Thyroid gland (tissue), 4 donors: ENCODE measurements around the gene TRAF5. TPM values are rescaled to one million over a fixed set of nuclear protein-coding genes. Genes with fewer than 3 reads are reported as not detected.
A peak's percentile ranks its signal among the peaks of the same experiment; 100 is the strongest.

Experiments
- DNase-seq, 2 donors: peaks; one replicate each; pipeline ENCODE4 v3.0.0-alpha.2; 2019
- H3K27ac ChIP-seq, 3 donors: fragments of 200-600 bp; sonication (generic); 1 replicate in 2 of 3; 2 replicates in 1 of 3; pipeline ENCODE4 v1.5.1; 2016 to 2019; ENCODE audit warnings: mild to moderate bottlenecking in 1 of 3, moderate library complexity in 1 of 3
- H3K27me3 ChIP-seq: fragments of 200-600 bp; sonication (generic); one replicate; pipeline ENCODE4 v1.5.1; 2019
- H3K36me3 ChIP-seq, 2 donors: fragments of 200-600 bp; sonication (generic); one replicate each; pipeline ENCODE4 v1.5.1; 2016 to 2019
- H3K4me1 ChIP-seq, 2 donors: fragments of 200-600 bp; sonication (generic); one replicate each; pipeline ENCODE4 v1.5.1; 2017 to 2019
- H3K4me3 ChIP-seq, 3 donors: fragments of 200-600 bp; sonication (generic); replicated peaks in 1 of 3; 1 replicate in 2 of 3; 2 replicates in 1 of 3; pipeline ENCODE4 v1.5.1; 2016; ENCODE audit warnings: mild to moderate bottlenecking in 1 of 3
- H3K9me3 ChIP-seq: fragments of 200-600 bp; sonication (generic); one replicate; pipeline ENCODE4 v1.5.1; 2017
- POLR2A ChIP-seq, 2 donors: fragments of 450-650 bp; IDR thresholded peaks; one replicate each; pipeline ENCODE4 v1.6.1; 2017; ENCODE audit warnings: antibody characterized with exemption in 2 of 2, mild to moderate bottlenecking in 2 of 2, moderate library complexity in 1 of 2
- WGBS, 2 donors: methylation state at CpG; one replicate each; pipeline ENCODE4 v1.1.5; 2017; 5-methylcytosine and 5-hydroxymethylcytosine counted together
- intact Hi-C: fragments of 100-400 bp; cut with DNase I; formaldehyde crosslinking; loops from one replicate; pipeline ENCODE4 v1.15.1; 2023
- total RNA-seq, 4 donors: library from RNA; depleted of rRNA; stranded (reverse); fragments of >200 nt; gene quantifications; one replicate each; pipeline ENCODE4 v1.2.3, GENCODE V29; 2016
- TF ChIP-seq, protein P1 (sequence below), 6 experiments: fragments of 200-600 bp in 3 of 6; fragments of 450-650 bp in 3 of 6; sonication (generic) in 3 of 6; IDR thresholded peaks; one replicate each; pipeline ENCODE4 v1.5.1; 2016 to 2019; ENCODE audit warnings: antibody characterized with exemption in 6 of 6, mild to moderate bottlenecking in 2 of 6, inconsistent platforms in 1 of 6, moderate library complexity in 1 of 6

Gene TRAF5
- total RNA-seq, 4 donors from 2014 or later, result 3.1 to 5.9 (median 4.0) TPM

DNA sequence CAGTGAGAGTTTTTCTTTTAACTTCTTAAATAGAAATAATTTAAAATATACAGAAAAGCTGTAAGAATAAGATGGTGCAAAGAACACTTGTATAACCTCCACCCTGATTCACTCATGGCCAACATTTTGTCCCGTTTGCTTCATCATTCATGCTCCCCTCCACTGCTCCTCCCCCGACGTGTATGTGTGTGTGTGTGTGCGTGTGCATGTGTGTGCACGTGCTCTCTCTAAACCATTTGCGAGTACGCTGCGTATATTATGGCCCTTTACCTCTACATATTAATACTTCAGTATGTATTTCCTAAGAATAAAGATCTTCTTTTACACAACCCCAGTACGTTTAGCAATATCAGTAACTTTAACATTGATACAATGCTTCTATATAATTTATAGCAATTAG is 43.0 kb downstream of the TRAF5 start:
- Histone ChIP-seq H3K9me3 (no peaks in the 10 kb centered on the region), H3K27me3 (no peaks in the 10 kb centered on the region), H3K4me3 (no peak overlapping the region), H3K4me1 (peaks cover 9 to 20% of the 10 kb centered on the region in 2 donors), H3K36me3 (no peaks in the 10 kb centered on the region), H3K27ac (no peak overlapping the region)
- DNase-seq, result no peak
- WGBS, 2 donors, result 94 to 96% methylated on average over 9 of the region's 9 CpGs
- intact Hi-C loops, result no loop called here
- TF ChIP-seq, protein P1, sequence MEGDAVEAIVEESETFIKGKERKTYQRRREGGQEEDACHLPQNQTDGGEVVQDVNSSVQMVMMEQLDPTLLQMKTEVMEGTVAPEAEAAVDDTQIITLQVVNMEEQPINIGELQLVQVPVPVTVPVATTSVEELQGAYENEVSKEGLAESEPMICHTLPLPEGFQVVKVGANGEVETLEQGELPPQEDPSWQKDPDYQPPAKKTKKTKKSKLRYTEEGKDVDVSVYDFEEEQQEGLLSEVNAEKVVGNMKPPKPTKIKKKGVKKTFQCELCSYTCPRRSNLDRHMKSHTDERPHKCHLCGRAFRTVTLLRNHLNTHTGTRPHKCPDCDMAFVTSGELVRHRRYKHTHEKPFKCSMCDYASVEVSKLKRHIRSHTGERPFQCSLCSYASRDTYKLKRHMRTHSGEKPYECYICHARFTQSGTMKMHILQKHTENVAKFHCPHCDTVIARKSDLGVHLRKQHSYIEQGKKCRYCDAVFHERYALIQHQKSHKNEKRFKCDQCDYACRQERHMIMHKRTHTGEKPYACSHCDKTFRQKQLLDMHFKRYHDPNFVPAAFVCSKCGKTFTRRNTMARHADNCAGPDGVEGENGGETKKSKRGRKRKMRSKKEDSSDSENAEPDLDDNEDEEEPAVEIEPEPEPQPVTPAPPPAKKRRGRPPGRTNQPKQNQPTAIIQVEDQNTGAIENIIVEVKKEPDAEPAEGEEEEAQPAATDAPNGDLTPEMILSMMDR (IDR thresholded peaks at IDR 0.05), result no peak
- TF ChIP-seq POLR2A (IDR thresholded peaks at IDR 0.05), result no peak

DNA sequence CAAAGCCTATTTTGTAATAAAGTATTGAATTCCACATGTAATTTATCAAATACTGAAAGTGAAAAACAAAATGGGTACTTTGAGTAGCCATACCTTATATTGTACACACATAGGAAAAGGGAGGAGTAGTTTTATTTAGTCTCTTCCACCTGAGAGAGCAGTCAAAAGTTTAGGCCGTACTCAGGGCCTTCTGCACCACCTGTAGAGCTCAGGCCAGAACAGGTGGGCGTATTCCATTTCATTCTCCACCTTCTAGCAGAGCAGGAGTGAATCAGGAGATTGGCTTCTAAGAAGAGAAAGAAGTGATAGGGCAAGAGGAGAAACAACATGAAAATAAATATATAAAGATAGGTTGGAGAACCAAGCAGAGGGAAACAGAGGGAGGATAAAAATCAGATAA is 44.0 kb downstream of the TRAF5 start:
- peaks cover 9 to 20% of the 10 kb centered on the region in 2 donors for H3K4me1 ChIP-seq
- WGBS, 2 donors, result 78 to 83% methylated on average over 2 of the region's 2 CpGs
- TF ChIP-seq, protein P1 (IDR thresholded peaks at IDR 0.05), result no peak
- no peak for TF ChIP-seq POLR2A (IDR thresholded peaks at IDR 0.05)
- H3K27me3 ChIP-seq, result no peaks in the 10 kb centered on the region
- peak overlapping the region; percentile 16 to 66 (median 65) for H3K27ac ChIP-seq
- H3K36me3 ChIP-seq, result no peaks in the 10 kb centered on the region
- no peak overlapping the region for H3K4me3 ChIP-seq
- no peak for DNase-seq
- no peaks in the 10 kb centered on the region for H3K9me3 ChIP-seq
- intact Hi-C loops, result no loop called here

GRCh38 chr1:211371406-211372105 is 44.9 kb downstream of the TRAF5 start:
- intact Hi-C loops, result no loop called here
- Histone ChIP-seq H3K4me3 (no peak overlapping the region), H3K9me3 (no peaks in the 10 kb centered on the region), H3K36me3 (no peaks in the 10 kb centered on the region), H3K27me3 (no peaks in the 10 kb centered on the region), H3K4me1 (peaks cover 9 to 20% of the 10 kb centered on the region in 2 donors), H3K27ac (peak overlapping the region; percentile 16 to 66 (median 65))
- TF ChIP-seq, protein P1 (IDR thresholded peaks at IDR 0.05), result no peak
- no peak for TF ChIP-seq POLR2A (IDR thresholded peaks at IDR 0.05)
- peak; percentile 25 to 48 for DNase-seq
- WGBS, 2 donors, result 27 to 34% methylated on average over 1 of the region's 1 CpG

GRCh38 chr1:211372463-211372862 is 45.8 kb downstream of the TRAF5 start:
- no peak for TF ChIP-seq POLR2A (IDR thresholded peaks at IDR 0.05)
- TF ChIP-seq, protein P1 (IDR thresholded peaks at IDR 0.05), result no peak
- intact Hi-C loops, result no loop called here
- no peak for DNase-seq
- peaks cover 9 to 20% of the 10 kb centered on the region in 2 donors for H3K4me1 ChIP-seq
- H3K4me3 ChIP-seq, result no peak overlapping the region
- H3K27ac ChIP-seq, result no peak overlapping the region
- H3K9me3 ChIP-seq, result no peaks in the 10 kb centered on the region
- 91 to 94% methylated on average over 4 of the region's 4 CpGs for WGBS, 2 donors
- no peaks in the 10 kb centered on the region for H3K36me3 ChIP-seq
- H3K27me3 ChIP-seq, result no peaks in the 10 kb centered on the region

- Histone ChIP-seq H3K36me3 (no peaks in the 10 kb centered on the region), H3K4me3 (no peak overlapping the region), H3K4me1 (peaks cover 9 to 20% of the 10 kb centered on the region in 2 donors), H3K27me3 (no peaks in the 10 kb centered on the region), H3K27ac (no peak overlapping the region), H3K9me3 (no peaks in the 10 kb centered on the region)
- intact Hi-C loops, result no loop called here
- peak in 1 of 2 donors; percentile 16 for DNase-seq
- 71 to 73% methylated on average over 5 of the region's 5 CpGs for WGBS, 2 donors
- TF ChIP-seq, protein P1 (IDR thresholded peaks at IDR 0.05), result no peak
- no peak for TF ChIP-seq POLR2A (IDR thresholded peaks at IDR 0.05)
These were observed 48.6 kb downstream of the TRAF5 start for GRCh38 chr1:211375146-211375818.
